ENCODE measurements around the gene BID. TPM values are rescaled to one million over a fixed set of nuclear protein-coding genes. Genes with fewer than 3 reads are reported as not detected.

Gene BID
- total RNA-seq, 1 experiment from 2014 or later, result 23.2 TPM

GRCh38 chr22:17818649-17819048 lies 44.4 kb upstream of the BID start:
- no peak overlapping the region for H2BK15ac ChIP-seq (ENCODE audit: low read depth, low read length)
- no peak overlapping the region for H3K27ac Mint-ChIP-seq
- no peaks in the 10 kb centered on the region for H3K27me3 Mint-ChIP-seq (ENCODE audit: low read depth)
- no peaks in the 10 kb centered on the region for H3K9me3 Mint-ChIP-seq
- no peak overlapping the region for H3K4me3 Mint-ChIP-seq
- peaks cover 0 to 3% of the 10 kb centered on the region in 2 experiments; a peak in 2 of 4 replicates for H3K4me1 Mint-ChIP-seq
- no peaks in the 10 kb centered on the region for H3K27me3 ChIP-seq (ENCODE audit: insufficient read depth, low read length)
- H2BK5ac ChIP-seq (ENCODE audit: insufficient read length, low read length), result no peak overlapping the region
- H3K27ac ChIP-seq (ENCODE audit: insufficient read length, low read depth, low read length), result no peak overlapping the region
- no peak overlapping the region for H3K14ac ChIP-seq (ENCODE audit: insufficient read depth, low read length)
- no CpG with 5 or more reads among the region's 14 CpGs for WGBS (ENCODE audit: extremely low coverage, insufficient read length, low lambda C conversion rate)
- H3K9me3 ChIP-seq (ENCODE audit: control insufficient read depth, low read depth, low read length), result no peaks in the 10 kb centered on the region
- H3K36me3 Mint-ChIP-seq (ENCODE audit: insufficient read depth in 1 of 3, low read depth in 3 of 3), result peaks cover 4 to 11% (median 7%) of the 10 kb centered on the region in 3 experiments; a peak in 3 of 7 replicates
- TF ChIP-seq CTCF (conservative IDR thresholded peaks at IDR 0.05), result no peak
- H3K79me1 ChIP-seq (ENCODE audit: insufficient read depth, low read depth, low read length, poor library complexity, severe bottlenecking), result no peaks in the 10 kb centered on the region
- no peak overlapping the region for H3K4ac ChIP-seq (ENCODE audit: low read depth, low read length)
- H3K79me2 ChIP-seq (ENCODE audit: insufficient read depth, low read length), result no peaks in the 10 kb centered on the region
- no peak overlapping the region for H4K8ac ChIP-seq (replicated peaks; ENCODE audit: insufficient read length, low read depth, low read length)
- no peak overlapping the region for H2BK20ac ChIP-seq (ENCODE audit: low read depth, low read length, poor library complexity, severe bottlenecking)
- no peak overlapping the region for H4K5ac ChIP-seq (ENCODE audit: insufficient read length, low read depth, low read length)
- no peak for DNase-seq
- no peaks in the 10 kb centered on the region for H3K23me2 ChIP-seq (ENCODE audit: insufficient read length, low read depth, low read length, poor library complexity, severe bottlenecking)
- no peak overlapping the region for H2AFZ ChIP-seq (ENCODE audit: low read length)
- no peak overlapping the region for H3K23ac ChIP-seq (ENCODE audit: insufficient read length, low read depth, low read length)
- no peak overlapping the region for H3K18ac ChIP-seq (ENCODE audit: insufficient read length, low read depth, low read length)
- no peaks in the 10 kb centered on the region for H4K20me1 ChIP-seq (ENCODE audit: control insufficient read depth, insufficient read depth, insufficient read length)
- no peak overlapping the region for H3K9ac ChIP-seq (ENCODE audit: extremely low read depth, insufficient read length, low read length)
- H3K4me1 ChIP-seq (ENCODE audit: insufficient read depth, low read length), result no peaks in the 10 kb centered on the region
- no peak overlapping the region for H2BK12ac ChIP-seq (ENCODE audit: insufficient read length, low read depth, low read length)
- H2AK5ac ChIP-seq (ENCODE audit: insufficient read length, low read length), result no peak overlapping the region
- no peak overlapping the region for H3K56ac ChIP-seq (ENCODE audit: insufficient read length, low read depth, low read length)
- H3T11ph ChIP-seq (ENCODE audit: low read length), result no peak overlapping the region
- no peak overlapping the region for H4K91ac ChIP-seq (ENCODE audit: insufficient read length, low read depth, low read length)
- H3K4me2 ChIP-seq (ENCODE audit: insufficient read depth, insufficient read length, low read length), result no peak overlapping the region
- no peak overlapping the region for H2BK120ac ChIP-seq (ENCODE audit: low read depth, low read length, poor library complexity, severe bottlenecking)

Data from H9 (cell line).